ENCODE data around the gene PAK1IP1. TPM values are rescaled to one million over a fixed set of nuclear protein-coding genes. Genes with fewer than 3 reads are reported as not detected.
"Not testable (repeated sequence)": the region's sequence is repeated elsewhere in the genome, so short reads cannot be mapped to it uniquely, and the experiment has no call there.

PAK1IP1 gene, protein sequence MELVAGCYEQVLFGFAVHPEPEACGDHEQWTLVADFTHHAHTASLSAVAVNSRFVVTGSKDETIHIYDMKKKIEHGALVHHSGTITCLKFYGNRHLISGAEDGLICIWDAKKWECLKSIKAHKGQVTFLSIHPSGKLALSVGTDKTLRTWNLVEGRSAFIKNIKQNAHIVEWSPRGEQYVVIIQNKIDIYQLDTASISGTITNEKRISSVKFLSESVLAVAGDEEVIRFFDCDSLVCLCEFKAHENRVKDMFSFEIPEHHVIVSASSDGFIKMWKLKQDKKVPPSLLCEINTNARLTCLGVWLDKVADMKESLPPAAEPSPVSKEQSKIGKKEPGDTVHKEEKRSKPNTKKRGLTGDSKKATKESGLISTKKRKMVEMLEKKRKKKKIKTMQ
- polyA plus RNA-seq (2011; rRNA removed): 10.8 and 15.3 TPM in 2 replicates
- polyA minus RNA-seq (2011; rRNA and poly(A)+ RNA removed): 4.3 and 6.4 TPM in 2 replicates

DNA sequence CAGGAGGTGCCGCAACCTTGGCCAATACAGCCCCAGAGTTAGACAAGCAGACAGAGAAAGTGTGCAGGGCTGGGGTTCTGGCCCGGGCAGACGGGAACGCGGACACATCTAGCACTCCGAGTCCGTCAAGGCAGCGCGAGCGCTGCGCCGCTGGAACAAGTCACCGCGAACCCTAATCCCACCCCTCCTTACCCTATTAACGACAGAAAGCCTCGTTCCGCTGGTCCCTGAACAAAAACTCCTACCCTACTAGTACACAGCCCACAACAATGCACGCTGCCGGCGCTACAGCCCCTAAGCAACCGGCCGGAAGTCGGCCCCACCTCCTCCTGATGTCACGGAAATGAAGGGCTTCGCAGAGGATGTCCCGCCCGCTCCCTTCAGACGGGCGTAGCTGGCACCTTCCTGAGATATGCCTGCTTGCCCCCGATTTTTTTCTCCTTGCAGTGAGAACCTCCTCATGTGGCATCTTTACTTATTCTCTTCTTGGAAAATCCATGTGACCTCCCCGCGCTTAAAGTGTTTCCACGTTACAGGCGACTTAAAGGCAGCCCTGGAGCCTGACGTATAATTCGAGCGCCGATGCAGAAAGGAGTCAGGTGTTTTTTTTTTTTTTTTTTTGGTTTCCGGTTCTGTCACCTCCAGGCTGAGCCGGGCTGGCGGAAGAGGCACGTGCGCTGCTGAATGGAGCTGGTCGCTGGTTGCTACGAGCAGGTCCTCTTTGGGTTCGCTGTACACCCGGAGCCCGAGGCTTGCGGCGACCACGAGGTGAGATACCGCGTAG lies at the start of gene PAK1IP1, which contains the start of gene C6orf52:
Gene PAK1IP1, plus strand, starts transcription at position 671 of the 784 bp plus-strand sequence. Its CDS starts 14 bp downstream, at position 685.
Gene C6orf52, minus strand, starts transcription at position 315 of the 784 bp plus-strand sequence. CDS start 7,066 bp downstream, outside the sequence.
- TF ChIP-seq, protein P1, sequence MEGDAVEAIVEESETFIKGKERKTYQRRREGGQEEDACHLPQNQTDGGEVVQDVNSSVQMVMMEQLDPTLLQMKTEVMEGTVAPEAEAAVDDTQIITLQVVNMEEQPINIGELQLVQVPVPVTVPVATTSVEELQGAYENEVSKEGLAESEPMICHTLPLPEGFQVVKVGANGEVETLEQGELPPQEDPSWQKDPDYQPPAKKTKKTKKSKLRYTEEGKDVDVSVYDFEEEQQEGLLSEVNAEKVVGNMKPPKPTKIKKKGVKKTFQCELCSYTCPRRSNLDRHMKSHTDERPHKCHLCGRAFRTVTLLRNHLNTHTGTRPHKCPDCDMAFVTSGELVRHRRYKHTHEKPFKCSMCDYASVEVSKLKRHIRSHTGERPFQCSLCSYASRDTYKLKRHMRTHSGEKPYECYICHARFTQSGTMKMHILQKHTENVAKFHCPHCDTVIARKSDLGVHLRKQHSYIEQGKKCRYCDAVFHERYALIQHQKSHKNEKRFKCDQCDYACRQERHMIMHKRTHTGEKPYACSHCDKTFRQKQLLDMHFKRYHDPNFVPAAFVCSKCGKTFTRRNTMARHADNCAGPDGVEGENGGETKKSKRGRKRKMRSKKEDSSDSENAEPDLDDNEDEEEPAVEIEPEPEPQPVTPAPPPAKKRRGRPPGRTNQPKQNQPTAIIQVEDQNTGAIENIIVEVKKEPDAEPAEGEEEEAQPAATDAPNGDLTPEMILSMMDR (IDR thresholded peaks at IDR 0.05; ENCODE audit: insufficient read depth, low read depth, low read length): no peak
- CTCF ChIA-PET: interaction anchor here (1.3 kb wide), 1 partner anchor 216 kb away, joined by 5 read pairs; no protein-coding TSS in a partner anchor
- Histone ChIP-seq H3K4me3 (ENCODE audit: low read depth, low read length) (peak within 1 kb of the TSS; percentile 98), H3K27me3 (ENCODE audit: control insufficient read depth, insufficient read depth, low read length) (no peaks in the 10 kb centered on the region), H3K36me3 (ENCODE audit: control insufficient read depth, insufficient read depth, low read length) (peaks cover 3% of the 10 kb centered on the region; the same call in 1 of the 2 replicates)
- POLR2A ChIA-PET: interaction anchor here (0.6 to 1.0 kb wide), 2 partner anchors 28 to 75 kb away, joined by 3 to 8 read pairs; no protein-coding TSS in a partner anchor
- DNase-seq (ENCODE audit: low read depth): peak; percentile 67

DNA sequence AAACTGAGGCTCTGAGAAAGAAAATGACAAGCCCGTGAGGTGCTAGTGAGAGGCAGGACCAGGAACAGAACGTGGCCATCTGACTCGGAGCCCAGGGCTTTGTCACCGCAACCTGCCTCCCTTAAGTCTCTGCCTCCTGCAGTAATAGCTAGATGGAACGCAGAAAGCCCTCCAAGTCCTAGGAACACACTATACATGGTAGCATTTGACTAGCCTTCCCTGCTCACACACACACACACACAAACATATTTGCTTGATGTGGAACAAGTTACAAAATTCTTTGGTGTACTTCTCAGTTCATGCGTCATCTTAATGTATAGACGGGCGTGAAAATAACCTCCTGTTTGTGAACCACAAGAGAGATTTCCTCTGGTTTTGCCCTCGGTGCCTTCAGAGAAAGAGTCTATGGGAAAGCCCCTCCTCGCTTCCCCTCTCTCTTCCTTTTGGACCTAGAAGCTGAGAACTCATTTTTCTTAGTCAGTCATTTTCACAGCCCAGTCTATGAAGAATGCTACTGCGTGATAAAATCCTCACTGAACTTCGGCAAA lies 39.2 kb upstream of the PAK1IP1 start:
- TF ChIP-seq, protein P1 (IDR thresholded peaks at IDR 0.05; ENCODE audit: insufficient read depth, low read depth, low read length): no peak
- Histone ChIP-seq H3K36me3 (ENCODE audit: control insufficient read depth, insufficient read depth, low read length) (no peaks in the 10 kb centered on the region), H3K4me3 (ENCODE audit: low read depth, low read length) (no peak overlapping the region), H3K27me3 (ENCODE audit: control insufficient read depth, insufficient read depth, low read length) (no peaks in the 10 kb centered on the region)
- ChIA-PET CTCF (no interaction called here), POLR2A (no interaction called here)
- DNase-seq (ENCODE audit: low read depth): no peak

DNA sequence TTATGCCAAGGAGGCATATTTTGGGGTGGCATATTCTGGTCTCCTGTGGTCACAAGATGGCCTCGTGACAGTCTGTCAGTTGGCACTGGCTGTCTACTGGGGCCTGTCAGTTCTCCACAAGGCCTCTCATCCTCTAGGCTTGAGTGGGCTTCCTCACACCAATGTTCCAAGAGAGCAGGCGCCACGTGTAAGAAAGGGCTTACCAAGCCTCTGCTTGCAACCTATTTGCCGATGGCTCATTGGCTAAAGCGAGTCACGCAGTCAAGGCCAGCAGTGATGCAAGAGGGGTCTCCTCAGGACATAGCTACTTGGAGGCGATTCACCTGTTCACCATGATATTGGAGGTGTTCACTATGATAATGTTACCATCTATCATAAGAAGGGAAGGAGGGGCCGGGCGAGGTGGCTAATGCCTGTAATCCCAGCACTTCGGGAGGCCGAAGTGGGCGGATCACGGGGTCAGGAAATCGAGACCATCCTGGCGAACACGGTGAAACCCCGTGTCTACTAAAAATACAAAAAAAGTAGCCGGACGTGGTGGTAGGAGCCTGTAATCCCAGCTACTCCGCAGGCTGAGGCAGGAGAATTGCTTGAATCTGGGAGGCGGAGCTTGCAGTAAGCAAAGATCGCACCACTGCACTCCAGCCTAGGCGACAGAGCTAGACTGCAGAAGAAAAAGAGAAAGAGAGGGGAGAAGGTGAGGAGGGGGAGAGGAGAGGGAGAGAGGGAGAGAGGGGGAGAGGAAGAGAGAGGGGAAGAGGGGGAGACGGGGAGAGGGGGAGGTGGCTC lies 35.7 kb upstream of the PAK1IP1 start:
- no peak for DNase-seq (ENCODE audit: low read depth)
- Histone ChIP-seq H3K27me3 (ENCODE audit: control insufficient read depth, insufficient read depth, low read length) (no peaks in the 10 kb centered on the region), H3K4me3 (ENCODE audit: low read depth, low read length) (peak overlapping the region; percentile 36), H3K36me3 (ENCODE audit: control insufficient read depth, insufficient read depth, low read length) (no peaks in the 10 kb centered on the region)
- POLR2A ChIA-PET: no interaction called here
- TF ChIP-seq, protein P1 (IDR thresholded peaks at IDR 0.05; ENCODE audit: insufficient read depth, low read depth, low read length): no peak
- CTCF ChIA-PET: no interaction called here

DNA sequence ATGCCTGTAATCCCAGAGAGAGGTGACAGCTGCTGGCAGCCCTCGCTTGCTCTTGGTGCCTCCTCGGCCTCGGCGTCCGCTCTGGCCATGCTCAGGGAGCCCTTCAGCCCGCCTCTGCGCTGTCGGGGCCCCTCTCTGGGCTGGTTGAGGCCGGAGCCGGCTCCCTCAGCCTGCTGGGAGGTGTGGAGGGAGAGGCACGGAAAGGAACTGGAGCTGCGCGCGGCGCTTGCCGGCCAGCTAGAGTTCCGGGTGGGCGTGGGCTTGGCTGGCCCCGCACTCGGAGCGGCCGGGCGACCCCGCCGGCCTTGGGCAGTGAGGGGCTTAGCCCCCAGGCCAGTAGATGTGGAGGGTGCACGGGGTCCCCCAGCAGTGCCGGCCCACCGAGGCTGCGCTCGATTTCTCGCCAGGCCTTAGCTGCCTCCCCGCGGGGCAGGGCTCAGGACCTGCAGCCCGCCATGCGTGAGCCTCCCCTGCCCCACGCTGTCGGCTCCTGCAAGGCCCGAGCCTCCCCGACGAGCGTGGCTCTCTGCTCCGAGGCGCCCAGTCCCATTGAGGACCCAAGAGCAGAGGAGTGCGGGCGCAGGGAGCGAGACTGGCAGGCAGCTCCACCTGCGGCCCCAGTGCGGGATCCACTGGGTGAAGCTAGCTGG lies 34.9 kb upstream of the PAK1IP1 start:
- DNase-seq (ENCODE audit: low read depth): no peak
- TF ChIP-seq, protein P1 (IDR thresholded peaks at IDR 0.05; ENCODE audit: insufficient read depth, low read depth, low read length): no peak
- Histone ChIP-seq H3K27me3 (ENCODE audit: control insufficient read depth, insufficient read depth, low read length) (no peaks in the 10 kb centered on the region), H3K36me3 (ENCODE audit: control insufficient read depth, insufficient read depth, low read length) (no peaks in the 10 kb centered on the region), H3K4me3 (ENCODE audit: low read depth, low read length) (peak overlapping the region; percentile 36)
- POLR2A ChIA-PET: no interaction called here
- CTCF ChIA-PET: interaction anchor here (0.7 kb wide), 1 partner anchor 27 kb away, joined by 3 read pairs; no protein-coding TSS in a partner anchor

DNA sequence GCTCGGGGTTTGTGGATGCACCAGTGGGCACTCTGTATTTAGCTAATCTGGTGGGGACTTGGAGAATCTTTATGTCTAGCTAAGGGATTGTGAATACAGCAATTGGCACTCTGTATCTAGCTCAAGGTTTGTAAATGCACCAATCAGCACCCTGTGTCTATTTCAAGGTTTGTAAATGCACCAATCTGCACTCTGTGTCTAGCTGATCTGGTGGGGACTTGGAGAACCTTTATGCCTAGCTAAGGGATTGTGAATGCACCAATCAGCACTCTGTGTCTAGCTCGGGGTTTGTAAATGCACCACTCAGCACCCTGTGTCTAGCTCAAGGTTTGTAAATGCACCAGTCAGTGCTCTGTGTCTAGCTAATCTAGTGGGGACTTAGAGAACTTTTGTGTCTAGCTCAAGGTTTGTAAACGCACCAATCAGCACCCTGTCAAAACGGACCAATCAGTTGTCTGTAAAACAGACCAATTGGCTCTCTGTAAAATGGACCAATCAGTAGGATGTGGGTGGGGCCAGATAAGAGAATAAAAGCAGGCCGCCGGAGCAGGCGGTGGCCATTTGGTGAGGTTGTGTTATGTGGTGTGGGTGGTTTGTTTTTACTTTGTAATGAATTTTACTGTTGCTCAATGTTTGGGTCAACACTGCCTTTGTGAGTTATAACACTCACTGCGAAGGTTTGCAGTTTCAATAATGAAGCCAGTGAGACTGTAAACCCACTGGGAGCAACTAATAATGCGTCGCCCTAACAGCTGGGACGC lies 34.2 kb upstream of the PAK1IP1 start:
- H3K27me3 ChIP-seq (ENCODE audit: control insufficient read depth, insufficient read depth, low read length); H3K36me3 ChIP-seq (ENCODE audit: control insufficient read depth, insufficient read depth, low read length); H3K4me3 ChIP-seq (ENCODE audit: low read depth, low read length); DNase-seq (ENCODE audit: low read depth); POLR2A ChIA-PET: not testable (repeated sequence)
- CTCF ChIA-PET: interaction anchor here (0.7 kb wide), 1 partner anchor 26 kb away, joined by 3 read pairs; no protein-coding TSS in a partner anchor

All from BJ (cell line).